Measurements from ENCODE around the gene FSCN2. TPM values are rescaled to one million over a fixed set of nuclear protein-coding genes. Genes with fewer than 3 reads are reported as not detected.

Gene FSCN2
- 1 to 10 TPM in 2 of 3 donors, under 1 TPM in 1; 0.26 to 2.6 (median 1.0) TPM for total RNA-seq
- total RNA-seq (2013): 2.1 TPM

GRCh38 chr17:81527591-81528383 lies at the start of gene FSCN2:
Gene FSCN2 (plus strand): TSS chr17:81528377. CDS start chr17:81528532, 155 bp downstream.
- Mint-ChIP-seq H3K36me3 (no peaks in the 10 kb centered on the region), H3K4me1 (no peaks in the 10 kb centered on the region), H3K9me3 (no peaks in the 10 kb centered on the region), H3K27me3 (ENCODE audit: low read depth in 2 of 2) (peaks cover 0 to 2% of the 10 kb centered on the region in 2 donors), H3K27ac (no peak within 1 kb of the TSS), H3K4me3 (no peak within 1 kb of the TSS)
- peaks cover 12% of the 10 kb centered on the region for H3K27me3 ChIP-seq (ENCODE audit: control insufficient read depth, insufficient read depth, low read length)
- no peak within 1 kb of the TSS for H3K27ac ChIP-seq (ENCODE audit: low read length)
- H3K36me3 ChIP-seq (ENCODE audit: control insufficient read depth, insufficient read depth, low read length): no peaks in the 10 kb centered on the region
- ATAC-seq (no peak), DNase-seq (no peak)
- no peak for TF ChIP-seq CTCF (IDR thresholded peaks at IDR 0.05)
- intact Hi-C loops (cut with micrococcal nuclease): no loop called here
- peaks cover 4% of the 10 kb centered on the region for H3K4me1 ChIP-seq (ENCODE audit: control insufficient read depth, insufficient read depth, low read length)
- no peaks in the 10 kb centered on the region for H3K9me3 ChIP-seq (ENCODE audit: control insufficient read depth, insufficient read depth, low read length)
- H3K4me3 ChIP-seq (ENCODE audit: low read length): no peak within 1 kb of the TSS
- 68% methylated on average over 42 of the region's 42 CpGs for WGBS (ENCODE audit: insufficient coverage)

- Histone ChIP-seq H3K27me3 (ENCODE audit: control insufficient read depth, insufficient read depth, low read length) (peaks cover 24% of the 10 kb centered on the region), H3K36me3 (ENCODE audit: control insufficient read depth, insufficient read depth, low read length) (no peaks in the 10 kb centered on the region), H3K4me3 (ENCODE audit: low read length) (no peak overlapping the region), H3K27ac (ENCODE audit: low read length) (no peak overlapping the region), H3K4me1 (ENCODE audit: control insufficient read depth, insufficient read depth, low read length) (peaks cover 32% of the 10 kb centered on the region), H3K9me3 (ENCODE audit: control insufficient read depth, insufficient read depth, low read length) (no peaks in the 10 kb centered on the region)
- ATAC-seq: no peak
- intact Hi-C loops (cut with micrococcal nuclease): loop anchor here (5.0 kb wide), 1 partner anchor 337 kb away; no protein-coding TSS in a partner anchor
- Mint-ChIP-seq H3K4me3 (peak overlapping the region; percentile 40), H3K9me3 (no peaks in the 10 kb centered on the region), H3K4me1 (peaks cover 12 to 19% of the 10 kb centered on the region in 2 donors), H3K27ac (no peak overlapping the region), H3K36me3 (no peaks in the 10 kb centered on the region), H3K27me3 (ENCODE audit: low read depth in 2 of 2) (peaks cover 22% of the 10 kb centered on the region in 2 donors)
- no peak for DNase-seq
- 88% methylated on average over 20 of the region's 20 CpGs for WGBS (ENCODE audit: insufficient coverage)
- no peak for TF ChIP-seq CTCF (IDR thresholded peaks at IDR 0.05)
Observed at GRCh38 chr17:81479175-81480071, 48.8 kb upstream of the FSCN2 start.

GRCh38 chr17:81480140-81481072 lies 47.8 kb upstream of the FSCN2 start:
- H3K36me3 Mint-ChIP-seq: no peaks in the 10 kb centered on the region
- intact Hi-C loops (cut with micrococcal nuclease): loop anchor here (5.0 kb wide), 1 partner anchor 338 kb away; no protein-coding TSS in a partner anchor
- H3K4me1 ChIP-seq (ENCODE audit: control insufficient read depth, insufficient read depth, low read length): peaks cover 37% of the 10 kb centered on the region
- H3K4me3 Mint-ChIP-seq: peak overlapping the region; percentile 25
- no peak for DNase-seq
- no peak overlapping the region for H3K4me3 ChIP-seq (ENCODE audit: low read length)
- no peak overlapping the region for H3K27ac ChIP-seq (ENCODE audit: low read length)
- TF ChIP-seq CTCF (IDR thresholded peaks at IDR 0.05): no peak
- no peaks in the 10 kb centered on the region for H3K36me3 ChIP-seq (ENCODE audit: control insufficient read depth, insufficient read depth, low read length)
- H3K27me3 ChIP-seq (ENCODE audit: control insufficient read depth, insufficient read depth, low read length): peaks cover 24% of the 10 kb centered on the region
- WGBS (ENCODE audit: insufficient coverage): 81% methylated on average over 21 of the region's 21 CpGs
- peaks cover 22% of the 10 kb centered on the region in 2 donors for H3K27me3 Mint-ChIP-seq (ENCODE audit: low read depth in 2 of 2)
- ATAC-seq: no peak
- H3K27ac Mint-ChIP-seq: no peak overlapping the region
- no peaks in the 10 kb centered on the region for H3K9me3 ChIP-seq (ENCODE audit: control insufficient read depth, insufficient read depth, low read length)
- H3K4me1 Mint-ChIP-seq: peaks cover 12 to 19% of the 10 kb centered on the region in 2 donors
- no peaks in the 10 kb centered on the region for H3K9me3 Mint-ChIP-seq

Data from natural killer cell (primary cell).